Memory B cell (primary cell): Measurements from ENCODE around the gene KAT5.
"Not testable (repeated sequence)": the region's sequence is repeated elsewhere in the genome, so short reads cannot be mapped to it uniquely, and the experiment has no call there.

ENCODE experiments used
- ATAC-seq: fragments of 150-1000 bp; cut with Tn5 transposase; 2 replicates; pipeline ENCODE4 v1.10.0; 2021; ENCODE audit warnings: low read depth, mild to moderate bottlenecking, moderate library complexity
- DNase-seq, 2 donors: peaks; one replicate each; pipeline ENCODE4 v3.0.0; 2022; ENCODE audit warnings: low spot score in 2 of 2
- H3K27ac Mint-ChIP-seq: one replicate; pipeline ENCODE4 v1.8.0; 2022; ENCODE audit warnings: mild to moderate bottlenecking, moderate library complexity, mixed read lengths
- H3K27me3 Mint-ChIP-seq: one replicate; pipeline ENCODE4 v1.8.0; 2022; ENCODE audit warnings: mixed read lengths
- H3K36me3 Mint-ChIP-seq: one replicate; pipeline ENCODE4 v1.8.0; 2022; ENCODE audit warnings: mild to moderate bottlenecking, mixed read lengths
- H3K4me1 Mint-ChIP-seq: one replicate; pipeline ENCODE4 v1.8.0; 2022; ENCODE audit warnings: mixed read lengths
- H3K4me3 Mint-ChIP-seq: one replicate; pipeline ENCODE4 v1.8.0; 2022; ENCODE audit warnings: mild to moderate bottlenecking, moderate library complexity, mixed read lengths
- H3K9me3 Mint-ChIP-seq: one replicate; pipeline ENCODE4 v1.8.0; 2022; ENCODE audit warnings: mixed read lengths

KAT5 gene

GRCh38 chr11:65711785-65712632 lies at the start of gene KAT5:
Gene KAT5 (plus strand): TSS chr11:65712252. CDS start chr11:65712268, 16 bp downstream.
- ATAC-seq (peak; percentile 86), DNase-seq (peak; percentile 99)
- H3K4me1 Mint-ChIP-seq, result peaks cover 14% of the 10 kb centered on the region
- H3K9me3 Mint-ChIP-seq, result no peaks in the 10 kb centered on the region
- peak within 1 kb of the TSS; percentile 99 for H3K27ac Mint-ChIP-seq
- peaks cover 20% of the 10 kb centered on the region for H3K36me3 Mint-ChIP-seq
- H3K27me3 Mint-ChIP-seq, result no peaks in the 10 kb centered on the region
- peak within 1 kb of the TSS; percentile 92 for H3K4me3 Mint-ChIP-seq

- H3K27ac Mint-ChIP-seq, result peak within 1 kb of the TSS; percentile 94
Measured at GRCh38 chr11:65662799-65663638, 49.0 kb upstream of the KAT5 start, which contains the start of gene RELA. Gene RELA (minus strand): TSS chr11:65662916. CDS start chr11:65662832, 84 bp downstream.

GRCh38 chr11:65663639-65664200 lies 48.3 kb upstream of the KAT5 start:
- H3K4me1 Mint-ChIP-seq, result peaks cover 10% of the 10 kb centered on the region
- H3K36me3 Mint-ChIP-seq, result peaks cover 13% of the 10 kb centered on the region
- no peaks in the 10 kb centered on the region for H3K27me3 Mint-ChIP-seq
- no peak for DNase-seq
- peak; percentile 7 for ATAC-seq
- no peaks in the 10 kb centered on the region for H3K9me3 Mint-ChIP-seq
- H3K4me3 Mint-ChIP-seq, result peak overlapping the region; percentile 89
- H3K27ac Mint-ChIP-seq, result peak overlapping the region; percentile 94

More at GRCh38 chr11:65662799-65663638, 49.0 kb upstream of the KAT5 start, which contains the start of gene RELA:
- DNase-seq (peak; percentile 87 to 88), ATAC-seq (peak; percentile 77)
- H3K4me1 Mint-ChIP-seq, result peaks cover 10% of the 10 kb centered on the region
- no peaks in the 10 kb centered on the region for H3K27me3 Mint-ChIP-seq
- peaks cover 16% of the 10 kb centered on the region for H3K36me3 Mint-ChIP-seq
- H3K9me3 Mint-ChIP-seq, result no peaks in the 10 kb centered on the region
- peak within 1 kb of the TSS; percentile 89 for H3K4me3 Mint-ChIP-seq

GRCh38 chr11:65672180-65672860 lies 39.7 kb upstream of the KAT5 start:
- no peaks in the 10 kb centered on the region for H3K4me1 Mint-ChIP-seq
- H3K27me3 Mint-ChIP-seq, result no peaks in the 10 kb centered on the region
- no peaks in the 10 kb centered on the region for H3K36me3 Mint-ChIP-seq
- no peaks in the 10 kb centered on the region for H3K9me3 Mint-ChIP-seq
- H3K27ac Mint-ChIP-seq, result no peak overlapping the region
- no peak overlapping the region for H3K4me3 Mint-ChIP-seq
- no peak for ATAC-seq
- no peak for DNase-seq

GRCh38 chr11:65672982-65673381 lies 39.1 kb upstream of the KAT5 start:
- Mint-ChIP-seq H3K27me3 (no peaks in the 10 kb centered on the region), H3K9me3 (no peaks in the 10 kb centered on the region), H3K4me3 (no peak overlapping the region), H3K4me1 (no peaks in the 10 kb centered on the region), H3K27ac (no peak overlapping the region), H3K36me3 (no peaks in the 10 kb centered on the region)
- no peak for ATAC-seq
- no peak for DNase-seq

- Mint-ChIP-seq H3K9me3 (no peaks in the 10 kb centered on the region), H3K27me3 (peaks cover 4% of the 10 kb centered on the region), H3K27ac (no peak overlapping the region), H3K4me1 (no peaks in the 10 kb centered on the region), H3K36me3 (no peaks in the 10 kb centered on the region), H3K4me3 (no peak overlapping the region)
- ATAC-seq, result no peak
- DNase-seq, result no peak
Measured at GRCh38 chr11:65680192-65680743, 31.8 kb upstream of the KAT5 start.

- not testable (repeated sequence) for H3K9me3 Mint-ChIP-seq, H3K27me3 Mint-ChIP-seq
Measured at GRCh38 chr11:65683480-65683879, 28.6 kb upstream of the KAT5 start.

GRCh38 chr11:65685981-65686380 lies 26.1 kb upstream of the KAT5 start:
- H3K9me3 Mint-ChIP-seq, result no peaks in the 10 kb centered on the region
- H3K27ac Mint-ChIP-seq, result no peak overlapping the region
- ATAC-seq (no peak), DNase-seq (no peak)
- no peak overlapping the region for H3K4me3 Mint-ChIP-seq
- no peaks in the 10 kb centered on the region for H3K36me3 Mint-ChIP-seq
- H3K27me3 Mint-ChIP-seq, result peaks cover 4% of the 10 kb centered on the region
- no peaks in the 10 kb centered on the region for H3K4me1 Mint-ChIP-seq

More at GRCh38 chr11:65683480-65683879, 28.6 kb upstream of the KAT5 start:
- not testable (repeated sequence) for DNase-seq, ATAC-seq, H3K4me3 Mint-ChIP-seq, H3K4me1 Mint-ChIP-seq, H3K27ac Mint-ChIP-seq, H3K36me3 Mint-ChIP-seq

GRCh38 chr11:65691847-65692246 lies 20.2 kb upstream of the KAT5 start:
- not testable (repeated sequence) for H3K9me3 Mint-ChIP-seq, H3K27me3 Mint-ChIP-seq, H3K27ac Mint-ChIP-seq, H3K4me1 Mint-ChIP-seq, DNase-seq, H3K36me3 Mint-ChIP-seq, ATAC-seq, H3K4me3 Mint-ChIP-seq

GRCh38 chr11:65692367-65692766 lies 19.7 kb upstream of the KAT5 start:
- Mint-ChIP-seq H3K9me3 (no peaks in the 10 kb centered on the region), H3K27me3 (no peaks in the 10 kb centered on the region), H3K27ac (no peak overlapping the region), H3K4me3 (no peak overlapping the region), H3K36me3 (no peaks in the 10 kb centered on the region), H3K4me1 (no peaks in the 10 kb centered on the region)
- ATAC-seq (no peak), DNase-seq (no peak)

- Mint-ChIP-seq H3K27ac (no peak overlapping the region), H3K4me1 (peaks cover 9% of the 10 kb centered on the region), H3K4me3 (no peak overlapping the region), H3K36me3 (no peaks in the 10 kb centered on the region), H3K9me3 (peaks cover 2% of the 10 kb centered on the region), H3K27me3 (peaks cover 5% of the 10 kb centered on the region)
- DNase-seq (no peak), ATAC-seq (no peak)
Measured at GRCh38 chr11:65695459-65696241, 16.4 kb upstream of the KAT5 start.

GRCh38 chr11:65696802-65697552 lies 15.1 kb upstream of the KAT5 start:
- peaks cover 9% of the 10 kb centered on the region for H3K4me1 Mint-ChIP-seq
- H3K36me3 Mint-ChIP-seq, result no peaks in the 10 kb centered on the region
- no peak overlapping the region for H3K4me3 Mint-ChIP-seq
- DNase-seq (no peak), ATAC-seq (no peak)
- peaks cover 2% of the 10 kb centered on the region for H3K9me3 Mint-ChIP-seq
- no peak overlapping the region for H3K27ac Mint-ChIP-seq
- H3K27me3 Mint-ChIP-seq, result peaks cover 5% of the 10 kb centered on the region
